RKO (cell line): ENCODE measurements around the gene ZNF638.

Source experiments
- DNase-seq: peaks from one replicate; pipeline ENCODE4 v3.0.0-alpha.2; 2016; ENCODE audit warnings: low spot score

ZNF638 gene

DNA sequence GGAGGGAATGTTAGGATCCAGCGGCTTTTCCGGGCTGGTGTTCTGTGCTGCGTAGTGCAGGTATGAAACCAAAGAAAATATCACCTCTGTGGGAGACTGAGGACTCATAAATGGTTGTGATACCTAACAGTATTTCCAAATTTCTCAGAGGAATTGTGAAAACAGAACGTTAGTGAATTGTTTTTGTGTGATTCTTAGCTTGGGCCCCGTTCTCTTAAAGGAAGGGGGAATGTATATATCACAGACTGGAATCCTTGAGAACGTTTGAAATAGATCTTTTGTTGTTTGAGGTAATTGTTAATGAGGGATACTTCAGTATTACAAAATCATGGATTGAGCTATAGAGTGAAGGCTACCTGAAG, 834 bp downstream of the ZNF638 start:
- no peak for DNase-seq

DNA sequence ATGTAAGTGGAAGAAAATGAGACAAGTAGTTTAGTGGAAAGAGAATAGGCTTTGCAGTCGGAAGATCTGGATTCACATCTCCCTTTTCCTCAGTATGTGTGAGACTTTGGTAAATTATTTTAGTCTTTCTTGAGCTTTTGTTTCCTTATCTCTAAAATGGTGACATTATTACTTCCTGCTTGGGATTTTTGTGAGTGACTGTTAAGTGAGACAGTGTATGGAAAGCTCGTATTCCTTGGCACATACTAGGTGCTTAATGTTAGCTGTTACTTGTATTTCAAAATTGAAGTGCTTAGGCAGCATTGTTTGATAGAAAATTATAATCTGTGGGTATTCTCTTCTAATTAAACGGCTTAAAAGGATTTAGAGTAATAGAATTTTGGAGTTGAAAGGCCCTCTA, 2.0 kb downstream of the ZNF638 start:
- DNase-seq = peak; percentile 47

DNA sequence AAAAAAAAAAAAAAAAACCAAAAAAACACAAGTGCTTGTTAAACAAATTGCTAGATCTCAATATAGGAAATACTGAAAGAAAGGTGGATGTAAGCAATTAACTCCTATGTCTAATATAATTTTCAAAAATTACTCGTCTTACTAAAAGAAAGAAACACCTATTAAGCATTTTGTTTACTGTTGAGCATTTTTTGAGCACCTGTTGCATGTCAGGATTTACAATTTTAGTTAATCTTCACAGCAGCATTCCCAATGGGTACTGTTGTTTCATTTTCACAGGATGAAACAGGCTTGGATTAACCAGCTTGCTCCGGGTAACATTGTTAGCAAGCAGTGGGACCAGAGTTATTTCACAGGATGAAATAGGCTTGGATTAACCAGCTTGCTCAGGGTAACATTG, 4.8 kb downstream of the ZNF638 start:
- DNase-seq = no peak

DNA sequence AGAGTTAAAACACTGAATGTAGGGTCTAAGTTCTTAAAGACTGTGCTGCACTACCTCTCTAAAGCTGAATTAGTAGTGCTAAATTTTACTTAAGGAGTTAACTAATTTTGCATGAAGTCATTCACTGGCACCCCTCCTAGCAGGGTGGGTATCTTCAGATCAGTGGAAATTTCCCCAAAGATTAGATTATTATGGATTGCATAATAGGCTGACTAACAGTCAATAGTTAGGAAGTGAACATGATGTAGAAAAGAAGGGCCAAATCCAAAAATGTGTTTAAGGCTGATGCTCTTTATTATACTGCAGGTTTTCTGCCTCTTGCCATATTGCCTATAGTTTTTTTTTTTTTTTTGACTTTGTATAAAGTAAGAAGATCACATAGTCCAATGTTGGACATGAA, 5.2 kb downstream of the ZNF638 start:
- DNase-seq = no peak

DNA sequence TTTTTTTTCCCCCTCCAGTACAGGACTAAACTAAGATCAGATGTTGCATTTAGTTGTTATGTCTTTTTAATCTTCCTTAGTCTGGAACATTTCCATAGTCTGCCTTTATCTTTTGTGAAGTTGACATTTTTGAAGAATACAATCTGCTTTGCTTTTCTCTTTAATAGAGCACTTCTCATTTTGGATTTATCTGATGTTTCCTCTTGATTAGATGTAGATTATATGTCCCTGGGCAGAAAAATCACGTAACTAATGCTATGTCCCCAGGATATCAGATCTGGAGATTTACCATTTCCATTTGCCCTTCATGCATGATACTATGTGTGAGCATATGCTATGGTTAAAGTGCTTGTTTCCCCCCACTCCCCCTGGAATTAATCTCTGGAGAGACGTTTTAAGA, 6.2 kb downstream of the ZNF638 start:
- no peak for DNase-seq

DNA sequence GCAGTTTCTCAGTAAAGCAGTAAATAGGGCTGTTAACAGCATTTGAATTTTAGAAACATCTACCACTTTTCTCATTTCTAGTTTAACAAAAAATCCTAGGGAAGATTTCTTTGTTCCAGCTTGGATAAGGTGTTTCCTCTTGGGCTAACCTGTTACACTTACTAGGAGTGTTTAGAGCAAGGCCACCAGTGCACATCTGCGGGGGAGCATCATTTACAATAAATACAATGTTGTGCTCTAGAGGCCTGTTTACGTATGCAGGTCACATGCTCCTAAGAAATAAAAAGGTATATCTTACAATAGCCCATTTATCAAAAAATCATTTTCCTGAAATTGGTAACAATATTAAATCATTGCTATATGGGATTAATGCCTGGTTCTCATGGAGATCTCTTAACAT, 8.1 kb downstream of the ZNF638 start:
- DNase-seq = no peak

DNA sequence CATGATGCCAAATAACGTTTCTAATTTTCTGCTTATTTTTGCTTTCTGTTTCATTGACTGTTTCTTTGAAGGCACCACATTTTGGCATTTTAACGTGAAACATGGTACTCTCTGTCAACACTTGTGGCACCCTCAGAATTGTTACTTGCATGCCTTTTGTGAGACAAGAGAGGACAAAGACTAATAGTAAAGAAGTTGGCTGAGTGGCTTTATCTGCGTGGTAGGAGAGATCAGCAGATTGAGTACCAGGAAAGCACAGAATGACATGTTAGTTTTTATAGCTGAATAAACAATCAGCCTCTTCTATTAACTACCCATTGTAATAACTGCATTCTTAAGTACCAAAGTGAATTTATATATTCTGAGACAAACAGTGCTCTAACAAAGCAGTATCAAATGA, 8.6 kb downstream of the ZNF638 start:
- DNase-seq = no peak

DNA sequence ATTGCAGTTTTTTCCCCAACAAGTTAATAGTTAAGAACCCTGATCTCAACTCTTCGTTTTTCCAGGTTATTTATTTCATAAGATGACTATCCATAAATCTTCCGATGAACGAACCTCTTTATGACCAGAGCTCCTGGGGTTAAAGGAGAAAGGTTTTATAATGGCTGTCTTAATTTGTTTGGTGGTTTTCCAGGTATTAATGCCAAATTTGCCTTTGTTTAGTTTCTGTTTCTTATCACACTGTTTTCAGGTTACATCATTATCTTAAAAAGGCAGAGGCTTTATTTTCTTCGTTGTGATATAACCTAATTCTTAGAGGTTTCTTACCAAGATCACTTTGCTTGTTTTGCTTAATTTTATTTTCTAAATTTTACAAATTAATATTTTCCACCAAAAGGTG, 10.1 kb downstream of the ZNF638 start:
- no peak for DNase-seq

DNA sequence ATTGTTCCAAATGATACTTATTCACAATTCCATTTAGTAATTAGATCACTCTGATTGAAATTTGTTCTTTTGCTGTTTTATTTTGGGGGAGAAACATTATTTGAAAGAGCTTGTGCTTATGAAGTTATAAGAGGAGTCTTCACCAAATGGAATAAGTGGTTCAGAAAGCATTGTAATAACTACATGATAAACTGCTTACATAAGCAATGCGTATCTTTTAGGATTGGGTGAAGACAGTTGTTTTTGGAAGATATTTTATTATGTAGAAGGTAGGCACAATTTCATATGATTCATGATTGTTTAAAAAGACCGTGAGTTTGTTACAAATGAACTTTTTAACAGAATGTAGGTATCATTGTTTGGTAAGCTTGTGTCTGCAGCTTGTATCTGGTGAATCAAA, 14.5 kb downstream of the ZNF638 start:
- DNase-seq = no peak

DNA sequence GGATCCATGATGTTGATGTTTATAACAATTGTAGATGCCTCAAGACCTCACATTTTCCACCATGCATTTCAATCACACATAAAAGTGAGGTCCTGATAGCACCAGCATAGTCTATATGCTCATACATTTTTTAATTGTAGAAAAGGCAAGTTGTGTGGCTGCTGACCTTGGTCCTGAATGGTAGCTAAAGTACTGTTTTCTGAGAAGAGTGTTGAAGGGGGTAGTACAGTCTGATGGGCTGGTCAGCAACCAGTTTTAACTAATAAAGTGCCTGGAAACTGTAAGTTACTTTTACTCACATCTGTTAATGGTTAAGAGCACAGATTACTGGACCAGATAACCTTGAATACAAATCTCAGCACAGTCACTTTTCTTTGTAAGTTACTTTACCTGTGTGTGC, 15.9 kb downstream of the ZNF638 start:
- peak; percentile 52 for DNase-seq

DNA sequence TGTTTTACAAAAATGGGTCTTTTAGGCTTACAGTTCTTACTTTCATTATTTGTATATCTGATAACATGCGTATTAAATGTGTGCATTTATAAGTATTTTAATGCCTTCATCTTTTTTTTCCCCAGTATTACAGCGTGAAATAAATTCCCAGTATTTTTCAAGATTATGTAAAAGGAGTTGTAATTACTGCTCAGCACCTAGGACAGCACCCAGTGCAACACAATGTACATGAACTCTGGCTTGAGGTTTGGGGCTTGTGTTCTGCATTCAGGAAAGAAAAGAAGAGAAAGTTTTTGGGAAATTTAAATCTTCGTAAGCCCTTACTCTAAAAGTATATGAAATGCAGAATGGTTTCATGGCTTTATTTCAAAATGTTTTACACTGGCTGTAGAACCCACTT, 16.7 kb downstream of the ZNF638 start:
- DNase-seq = peak; percentile 58

DNA sequence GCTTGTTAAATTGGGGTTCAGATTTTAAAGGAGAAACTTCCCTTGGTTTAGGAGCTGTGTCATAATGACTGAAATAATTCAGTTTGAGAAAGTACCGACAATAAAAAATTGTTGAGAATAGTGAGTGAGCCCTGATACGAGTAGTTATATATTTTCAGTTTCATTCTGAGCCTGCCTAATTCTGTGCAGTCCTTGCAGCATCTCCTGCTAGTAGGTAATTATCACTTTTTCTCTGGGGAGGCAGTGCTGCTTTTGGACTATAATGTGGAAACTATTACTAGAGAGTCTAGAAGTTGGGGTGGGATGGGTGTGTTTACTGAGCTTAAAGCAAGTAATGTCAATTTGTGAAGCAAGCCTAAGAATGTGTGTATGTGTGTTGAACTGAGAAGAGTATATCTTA, 21.7 kb downstream of the ZNF638 start:
- no peak for DNase-seq

DNA sequence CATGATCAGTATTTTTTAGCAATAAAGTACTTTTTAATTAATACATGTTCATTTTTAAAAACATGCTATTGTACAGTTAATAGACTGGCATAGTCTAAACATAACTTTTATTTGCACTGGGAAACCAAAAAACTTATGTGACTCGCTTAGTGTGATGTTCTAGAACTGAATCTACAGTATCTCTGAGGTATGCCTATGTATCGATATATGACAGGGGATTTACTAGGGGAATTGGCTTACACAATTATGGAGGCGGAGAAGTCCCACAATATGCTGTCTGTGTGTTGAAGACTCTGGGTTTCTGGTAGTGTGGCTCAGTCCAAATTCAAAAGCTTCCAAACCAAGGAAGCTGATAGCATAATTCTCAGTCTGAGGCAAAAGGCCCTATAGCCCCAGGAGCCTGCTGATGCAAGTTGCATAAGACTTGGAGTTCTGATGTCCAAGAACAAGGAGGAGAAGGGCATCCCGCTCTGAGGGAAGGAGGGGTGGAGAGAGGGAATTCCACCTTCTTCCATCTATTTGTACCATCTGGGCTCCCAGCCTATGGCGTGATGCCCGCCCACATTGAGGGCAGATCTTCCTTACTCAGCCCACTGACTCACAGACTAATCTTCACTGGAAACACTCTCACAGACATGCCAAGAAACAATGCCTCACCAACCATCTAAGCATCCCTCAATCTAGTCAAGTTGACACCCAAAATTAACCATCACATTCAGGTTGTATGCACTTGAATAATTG, 27.5 kb downstream of the ZNF638 start:
- peak; percentile 73 for DNase-seq

DNA sequence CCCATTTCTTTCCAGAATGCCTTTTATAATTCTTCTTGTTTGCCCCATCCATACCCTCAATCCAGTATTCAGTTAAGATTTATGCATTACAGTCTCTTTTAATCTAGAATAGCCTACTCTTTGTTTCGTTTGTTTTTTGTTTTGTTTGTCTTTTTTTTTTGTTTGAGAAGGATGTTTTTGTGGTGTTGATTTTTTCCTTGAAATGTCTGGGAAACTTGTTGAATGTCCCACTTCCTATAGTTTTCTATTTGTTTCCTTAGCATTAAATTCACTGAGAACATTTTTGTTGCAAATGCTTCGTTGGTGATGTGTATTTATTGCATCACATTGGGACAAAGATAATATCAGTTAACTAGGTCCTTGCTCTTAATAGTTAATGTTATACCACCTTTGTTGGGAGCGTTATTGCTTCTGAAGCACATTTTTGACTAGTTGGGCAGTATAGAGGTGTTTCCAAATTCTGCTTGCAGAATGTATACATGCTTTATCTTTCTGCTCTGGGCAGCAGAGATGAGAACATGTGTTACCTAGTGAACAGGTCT, 28.9 kb downstream of the ZNF638 start:
- no peak for DNase-seq

DNA sequence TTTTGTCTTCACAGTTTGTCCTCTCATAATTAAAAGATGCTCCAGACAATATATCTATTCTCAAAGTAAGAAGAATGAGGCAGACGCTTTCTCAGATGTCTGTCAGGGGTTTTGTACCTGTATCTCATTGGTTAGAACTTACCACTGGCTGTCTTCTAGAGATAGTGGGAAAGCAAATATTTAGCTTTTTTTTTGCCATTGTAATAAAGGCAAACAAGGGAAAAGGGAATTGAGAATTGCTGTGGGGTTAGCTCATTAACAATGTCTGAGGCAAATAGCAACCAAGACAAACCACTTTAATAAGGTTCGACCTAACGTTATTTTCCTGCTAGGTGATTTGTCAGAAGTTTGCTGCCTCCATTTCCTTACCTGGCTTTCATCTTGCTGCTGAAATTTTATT, 30.0 kb downstream of the ZNF638 start:
- DNase-seq = no peak

DNA sequence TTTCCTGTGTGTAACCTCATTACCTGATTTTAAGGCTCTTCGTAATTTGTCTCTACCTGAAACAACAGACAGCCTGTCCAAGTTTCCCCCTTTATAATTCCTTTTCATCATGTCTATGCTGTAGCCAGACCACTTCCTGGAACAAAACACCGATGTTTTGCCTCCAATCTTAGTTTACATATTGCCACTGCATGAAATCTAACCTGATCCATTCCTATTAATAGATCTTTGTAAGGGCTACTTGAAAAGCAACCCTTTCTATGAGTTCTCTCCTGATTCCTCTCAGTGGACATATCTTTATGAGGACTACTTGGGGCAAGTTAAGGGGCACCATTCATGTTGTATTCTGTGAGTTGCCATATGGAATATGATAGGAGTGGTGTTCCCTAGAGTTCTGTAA, 30.9 kb downstream of the ZNF638 start:
- DNase-seq = no peak

DNA sequence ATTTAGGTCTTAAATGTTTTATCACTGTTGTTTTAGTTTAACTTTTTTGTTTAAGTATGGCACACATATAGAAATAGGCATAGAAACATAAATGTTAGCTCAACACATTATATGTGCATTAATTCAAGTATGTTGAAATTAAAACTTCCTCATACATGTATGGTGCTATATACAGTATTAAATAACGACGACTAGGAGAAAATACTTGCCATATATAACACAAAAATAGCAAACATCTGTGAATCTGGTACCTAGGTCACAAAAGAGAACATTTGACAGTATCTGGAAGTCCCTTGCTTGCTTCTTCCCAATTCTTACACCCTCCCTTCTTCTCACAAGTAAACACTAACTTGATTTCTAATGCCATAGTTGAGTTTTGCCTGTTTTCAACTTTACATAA, 38.4 kb downstream of the ZNF638 start:
- no peak for DNase-seq

DNA sequence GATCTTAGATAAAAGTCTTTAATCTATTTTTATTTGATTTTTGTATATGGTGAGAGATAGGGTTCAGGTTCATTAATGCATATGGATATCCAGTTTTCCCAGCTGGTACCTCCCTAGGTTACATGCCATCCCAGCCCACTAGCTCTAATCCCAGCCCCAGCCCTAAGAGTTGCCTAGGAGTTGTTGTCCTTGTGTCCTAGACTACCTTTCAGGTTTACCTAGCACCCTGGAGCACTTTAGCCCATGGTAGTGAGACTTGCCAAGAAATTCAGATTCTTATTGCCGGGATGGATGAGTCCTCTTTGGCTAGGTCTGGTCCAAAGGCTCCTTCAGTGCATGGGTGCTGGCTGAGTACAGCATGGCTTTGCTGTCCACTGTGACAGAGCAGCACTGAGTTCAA, 40.5 kb downstream of the ZNF638 start:
- DNase-seq = no peak

DNA sequence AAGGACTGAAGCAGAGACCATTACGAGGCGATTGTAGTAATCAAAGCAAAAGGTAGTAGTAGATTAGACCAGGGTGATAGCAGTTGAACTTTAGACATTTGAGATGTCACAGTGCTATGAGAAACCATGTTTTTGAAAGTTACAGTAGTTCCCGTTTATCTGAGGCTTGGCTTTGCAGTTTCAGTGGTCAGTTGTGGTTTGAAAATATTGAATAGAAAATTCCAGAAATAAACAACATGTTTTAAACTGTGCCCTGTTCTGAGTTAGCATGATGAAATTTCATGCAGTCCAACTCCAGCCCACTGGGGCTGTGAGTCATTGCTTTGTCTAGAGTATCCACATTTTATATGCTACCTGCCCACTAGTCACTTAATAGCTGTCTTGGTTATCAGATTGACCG, 47.5 kb downstream of the ZNF638 start:
- DNase-seq = peak; percentile 43

DNA sequence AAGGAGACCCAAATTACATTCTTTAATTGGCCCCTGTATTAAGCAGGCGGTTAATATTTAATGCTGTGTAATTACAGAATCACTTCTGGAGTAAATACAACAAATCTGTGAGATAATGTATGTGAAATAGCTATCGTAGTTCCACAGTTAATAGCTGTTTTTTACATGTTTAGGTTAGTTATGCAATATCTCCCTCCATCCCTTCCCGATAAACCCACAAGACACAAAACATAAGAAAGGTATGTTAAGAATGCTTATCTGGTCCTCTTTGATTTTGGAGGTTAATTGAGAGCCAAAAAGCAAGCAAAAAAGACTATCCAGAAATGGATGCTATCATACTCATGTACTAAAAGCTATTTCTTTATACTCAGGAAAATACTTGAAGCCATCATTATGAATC, 49.1 kb downstream of the ZNF638 start:
- no peak for DNase-seq

DNA sequence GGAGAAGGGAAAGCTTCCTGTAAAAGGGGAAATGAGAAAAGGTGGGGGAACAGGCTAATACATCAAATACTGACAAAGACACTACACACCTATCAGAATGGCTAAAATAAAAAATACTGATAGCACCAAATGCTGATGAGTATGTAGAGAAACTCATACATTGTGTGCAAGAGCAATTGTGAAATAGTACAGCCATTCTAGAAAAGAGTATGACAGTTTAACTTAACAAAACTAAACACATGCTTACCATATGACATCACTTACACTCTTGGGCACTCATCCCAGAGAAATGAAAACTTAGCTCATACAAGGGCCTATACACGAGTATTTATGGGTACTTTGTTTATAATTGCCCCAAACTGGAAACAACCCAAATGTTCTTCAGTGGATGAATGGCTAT, 53.4 kb downstream of the ZNF638 start:
- peak; percentile 25 for DNase-seq

DNA sequence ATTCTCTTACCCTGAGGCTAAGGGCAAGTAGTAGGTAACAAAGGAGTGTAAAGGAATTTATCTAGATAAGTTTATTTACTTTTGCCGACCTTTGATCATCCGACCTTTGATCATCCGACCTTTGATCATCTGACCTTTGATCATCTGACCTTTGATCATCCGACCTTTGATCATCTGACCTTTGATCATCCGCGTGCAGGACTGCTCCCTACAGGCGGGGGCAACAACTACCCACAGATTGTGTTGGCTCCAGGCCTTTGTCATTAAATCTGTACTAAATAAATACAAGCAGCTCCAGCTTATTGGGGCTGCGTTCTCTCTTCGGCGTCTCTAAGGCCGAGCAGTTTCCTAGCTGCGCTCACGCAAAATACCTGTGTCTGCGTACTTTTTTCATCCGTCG, 56.6 kb downstream of the ZNF638 start:
- no peak for DNase-seq

DNA sequence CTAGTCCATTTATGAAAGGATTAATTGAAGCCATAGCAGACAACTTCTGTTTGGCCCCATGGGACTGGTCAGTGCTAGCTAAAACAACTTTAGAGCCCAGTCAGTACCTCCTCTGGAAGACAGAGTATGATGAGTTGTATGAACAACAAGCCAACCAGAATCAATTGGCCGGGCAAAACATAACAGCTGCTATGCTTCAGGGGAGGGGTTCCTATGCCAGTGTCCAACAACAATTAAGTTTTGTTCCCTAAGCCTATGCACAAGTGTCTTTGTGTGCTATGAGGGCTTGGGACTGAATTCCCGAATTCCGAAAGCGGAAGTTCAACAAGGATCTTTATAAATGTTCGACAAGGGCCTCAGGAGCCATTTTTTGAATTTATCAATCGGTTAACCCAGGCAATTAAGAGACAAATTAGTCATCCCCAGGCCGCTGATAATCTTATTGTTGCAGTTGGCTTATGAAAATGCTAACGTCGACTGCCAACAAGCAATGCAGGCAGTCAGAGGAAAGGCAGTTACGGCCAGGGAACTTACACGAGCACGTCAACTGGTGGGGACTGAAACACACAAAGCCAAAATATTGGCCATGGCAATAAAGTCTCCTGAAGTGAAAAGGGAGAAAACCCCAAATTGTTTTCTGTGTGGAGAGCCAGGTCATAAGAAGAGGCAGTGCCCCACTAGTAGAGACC, 57.9 kb downstream of the ZNF638 start:
- DNase-seq = no peak

DNA sequence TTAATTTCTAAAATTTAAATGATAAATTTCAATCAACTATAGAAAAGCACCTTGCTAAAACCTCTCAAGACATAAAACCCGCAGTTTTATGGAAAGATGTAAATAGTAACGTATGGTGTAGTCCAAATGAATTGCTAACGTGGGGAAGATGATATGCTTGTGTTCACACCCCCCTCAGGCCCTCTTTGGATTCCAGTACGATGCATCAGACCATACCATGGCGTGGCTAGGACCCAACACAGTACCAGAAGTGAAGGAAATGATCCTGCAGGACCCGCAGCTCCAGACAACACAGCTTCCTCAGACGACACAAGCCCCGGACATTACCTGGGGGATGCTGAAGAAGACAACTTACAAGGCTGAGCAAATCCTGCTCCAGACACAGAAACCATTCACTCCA, 61.6 kb downstream of the ZNF638 start:
- no peak for DNase-seq
